GM19467 (cell line): ENCODE data around the gene DLAT.
"Not testable (repeated sequence)": the region's sequence is repeated elsewhere in the genome, so short reads cannot be mapped to it uniquely, and the experiment has no call there.

Experiments used
- ATAC-seq: cut with Tn5 transposase; IDR thresholded peaks from one replicate; pipeline ENCODE4 v1.9.1; 2021; ENCODE audit warnings: mild to moderate bottlenecking, moderate library complexity; ENCODE audit not compliant: unreplicated experiment

Gene DLAT

GRCh38 chr11:112024773-112025678, at the start of gene DLAT:
Gene DLAT (plus strand): TSS chr11:112025408. CDS start chr11:112025473, 65 bp downstream.
- peak; percentile 61 for ATAC-seq

GRCh38 chr11:111976119-111976766, 49.0 kb upstream of the DLAT start:
- no peak for ATAC-seq

GRCh38 chr11:111976767-111977145, 48.5 kb upstream of the DLAT start:
- no peak for ATAC-seq

GRCh38 chr11:111977146-111978027, 47.8 kb upstream of the DLAT start:
- no peak for ATAC-seq

- no peak for ATAC-seq
These were observed 47.0 kb upstream of the DLAT start for GRCh38 chr11:111978028-111978771.

- no peak for ATAC-seq
These were observed 45.1 kb upstream of the DLAT start for GRCh38 chr11:111980062-111980461.

- ATAC-seq = no peak
These were observed 43.9 kb upstream of the DLAT start for GRCh38 chr11:111981270-111981669.

- no peak for ATAC-seq
These were observed 43.2 kb upstream of the DLAT start for GRCh38 chr11:111982019-111982464.

GRCh38 chr11:111982541-111983186, 42.5 kb upstream of the DLAT start:
- ATAC-seq = no peak

GRCh38 chr11:111983187-111983986, 41.8 kb upstream of the DLAT start:
- no peak for ATAC-seq

GRCh38 chr11:111986589-111986988, 38.6 kb upstream of the DLAT start:
- ATAC-seq = no peak

GRCh38 chr11:111990381-111990780, 34.8 kb upstream of the DLAT start:
- ATAC-seq = no peak

GRCh38 chr11:111992206-111992855, 32.9 kb upstream of the DLAT start:
- ATAC-seq = no peak

GRCh38 chr11:111996129-111996528, 29.1 kb upstream of the DLAT start:
- ATAC-seq = no peak

- not testable (repeated sequence) for ATAC-seq
These were observed 28.5 kb upstream of the DLAT start for GRCh38 chr11:111996669-111997068.

GRCh38 chr11:111999111-111999510, 26.1 kb upstream of the DLAT start:
- ATAC-seq = no peak

- no peak for ATAC-seq
These were observed 24.5 kb upstream of the DLAT start for GRCh38 chr11:112000703-112001102.

- no peak for ATAC-seq
These were observed 22.6 kb upstream of the DLAT start for GRCh38 chr11:112002491-112003216.
